ENCODE results near the gene UQCRC2. TPM values are rescaled to one million over a fixed set of nuclear protein-coding genes. Genes with fewer than 3 reads are reported as not detected.

The UQCRC2 gene
- total and polyA plus RNA-seq, 10 of the 15 experiments (the other 5 are each of a cell fraction or from before 2014, with no cell fraction given) = 256 to 563 (median 327) TPM

GRCh38 chr16:22014271-22014873 lies 61.2 kb downstream of the UQCRC2 start (continued):
- 0 out of 2 replicates have a peak, but pooled peaks have one; percentile 47 for TF ChIP-seq RELB (IDR thresholded peaks at IDR 0.05; ENCODE audit: low read depth)
- no peak for TF ChIP-seq TCF7 (IDR thresholded peaks at IDR 0.05; ENCODE audit: borderline replicate concordance)
- no peak for TF ChIP-seq YBX1 (IDR thresholded peaks at IDR 0.05)
- no peak for TF ChIP-seq ZNF622 (IDR thresholded peaks at IDR 0.05)
- no peak for TF ChIP-seq FOXM1 (IDR thresholded peaks at IDR 0.05; ENCODE audit: low read depth, low read length)
- peak; percentile 48 for TF ChIP-seq IKZF1 (conservative IDR thresholded peaks at IDR 0.05)
- no peak for TF ChIP-seq NFYA (IDR thresholded peaks at IDR 0.05; ENCODE audit: borderline replicate concordance, low read depth, low read length)
- no peak for TF ChIP-seq MYB (IDR thresholded peaks at IDR 0.05; ENCODE audit: borderline replicate concordance, low read depth, low read length)
- TF ChIP-seq BACH1 (IDR thresholded peaks at IDR 0.05; ENCODE audit: borderline replicate concordance) = no peak
- TF ChIP-seq NR2C1 (IDR thresholded peaks at IDR 0.05) = no peak
- TF ChIP-seq FOXK2 (IDR thresholded peaks at IDR 0.05) = no peak
- TF ChIP-seq RAD21 (IDR thresholded peaks at IDR 0.05; ENCODE audit: insufficient read depth, low read depth, low read length) = no peak
- peak in 1 of 2 experiments; percentile 50; a peak in 1 of 4 replicates for TF ChIP-seq ETV6 (conservative IDR thresholded peaks at IDR 0.05 in 1 of 2, IDR thresholded peaks at IDR 0.05 in 1 of 2; ENCODE audit: borderline replicate concordance in 1 of 2, low read depth in 1 of 2)
- TF ChIP-seq CBX3 (IDR thresholded peaks at IDR 0.05; ENCODE audit: borderline replicate concordance, low read depth) = no peak
- TF ChIP-seq IRF4 (IDR thresholded peaks at IDR 0.05; ENCODE audit: low read depth, low read length) = 0 out of 2 replicates have a peak, but pooled peaks have one; percentile 53
- no peak for TF ChIP-seq ZNF207 (IDR thresholded peaks at IDR 0.05; ENCODE audit: borderline replicate concordance)
- peak; percentile 71; the same call in 1 of the 2 replicates for TF ChIP-seq DPF2 (IDR thresholded peaks at IDR 0.05)
- peak; percentile 77 for TF ChIP-seq RUNX3 (IDR thresholded peaks at IDR 0.05; ENCODE audit: low read length)
- TF ChIP-seq ZNF217 (IDR thresholded peaks at IDR 0.05) = peak; percentile 56; the same call in 1 of the 2 replicates
- no peak for TF ChIP-seq TCF12 (IDR thresholded peaks at IDR 0.05; ENCODE audit: low read depth, low read length)
- no peak for TF ChIP-seq ZBTB4 (CRISPR knock-in tag; IDR thresholded peaks at IDR 0.05)
- TF ChIP-seq EED (IDR thresholded peaks at IDR 0.05; ENCODE audit: low read depth) = no peak
- TF ChIP-seq GABPA (IDR thresholded peaks at IDR 0.05; ENCODE audit: low read depth) = 0 out of 2 replicates have a peak, but pooled peaks have one; percentile 32
- 0 out of 2 replicates have a peak, but pooled peaks have one; percentile 39 for TF ChIP-seq BCL11A (IDR thresholded peaks at IDR 0.05; ENCODE audit: low read depth, low read length)
- TF ChIP-seq USF2 (IDR thresholded peaks at IDR 0.05; ENCODE audit: borderline replicate concordance, low read depth, low read length) = no peak
